A549 (cell line): Measurements from ENCODE around the gene LMO7. TPM values are rescaled to one million over a fixed set of nuclear protein-coding genes. Genes with fewer than 3 reads are reported as not detected.
A peak's percentile ranks its signal among the peaks of the same experiment; 100 is the strongest.

Experiments used
- ATAC-seq, 2 experiments: fragments of 200-7000 bp in 1 of 2; fragments of >200 bp in 1 of 2; cut with Nextera tagmentation in 1 of 2; cut with Tn5 transposase in 1 of 2; 3 replicates each; pipeline versions ENCODE4 v1.8.0 to v1.9.1; 2018 to 2020; ENCODE audit warnings: mild to moderate bottlenecking in 1 of 2, moderate library complexity in 1 of 2
- CTCF ChIA-PET: fragments of 300-600 bp; sonication (Branson Sonifier 250); formaldehyde crosslinking; extraction: SDS; loops from one replicate; lab custom pipeline; 2021; ENCODE audit warnings: antibody characterized with exemption, inconsistent platforms; lab: Yijun Ruan, JAX
- POLR2A ChIA-PET: fragments of 350-600 bp; formaldehyde crosslinking; extraction: SDS; loops from one replicate; lab custom pipeline; 2021; ENCODE audit warnings: antibody characterized with exemption, inconsistent platforms; lab: Yijun Ruan, JAX
- DNase-seq, 2 experiments: peaks; one replicate each; pipeline versions ENCODE4 v3.0.0 to v3.0.0-alpha.2; 2011 to 2016; ENCODE audit warnings: low read depth in 1 of 2, low spot score in 1 of 2
- FAIRE-seq: peaks from 2 replicates; lab custom pipeline; 2011; peaks lifted over from hg19 to GRCh38; lab: Jason Lieb, UNC
- H3K27ac ChIP-seq, 2 experiments: fragments of >200 bp; sonication (Bioruptor Twin); formaldehyde crosslinking; 3 replicates each; pipeline ENCODE4 v1.5.1; 2016 to 2017
- H3K4me1 ChIP-seq: fragments of >200 bp; sonication (Bioruptor Twin); formaldehyde crosslinking; 3 replicates; pipeline ENCODE4 v1.6.1; 2016
- H3K4me2 ChIP-seq: fragments of >200 bp; sonication (Bioruptor Twin); formaldehyde crosslinking; 3 replicates; pipeline ENCODE4 v1.6.1; 2016
- H3K4me3 ChIP-seq: fragments of >200 bp; sonication (Bioruptor Twin); formaldehyde crosslinking; 3 replicates; pipeline ENCODE4 v1.5.1; 2016
- H3K9me3 ChIP-seq: fragments of >200 bp; sonication (Bioruptor Twin); formaldehyde crosslinking; 3 replicates; pipeline ENCODE4 v1.6.1; 2016
- ATOH8 ChIP-seq: fragments of 250-450 bp; sonication (Bioruptor Pico); IDR thresholded peaks from 2 replicates; pipeline ENCODE4 v1.5.0; 2020; ENCODE audit warnings: low read depth, mild to moderate bottlenecking, moderate library complexity
- CBX2 ChIP-seq: fragments of 200-600 bp; sonication (generic); IDR thresholded peaks from 2 replicates; pipeline ENCODE4 v1.6.1; 2016; ENCODE audit warnings: low read depth, mild to moderate bottlenecking, borderline replicate concordance
- CBX8 ChIP-seq: fragments of 200-600 bp; sonication (generic); IDR thresholded peaks from 2 replicates; pipeline ENCODE4 v1.6.1; 2016
- CEBPB ChIP-seq, 2 experiments: fragments of >200 bp in 1 of 2; sonication (Bioruptor Twin) in 1 of 2; formaldehyde crosslinking in 1 of 2; IDR thresholded peaks; 2 replicates each; pipeline ENCODE4 v1.6.1; 2012 to 2016
- CHD4 ChIP-seq: fragments of 200-600 bp; sonication (generic); IDR thresholded peaks from 2 replicates; pipeline ENCODE4 v1.6.1; 2016; ENCODE audit warnings: antibody characterized with exemption, mild to moderate bottlenecking, borderline replicate concordance
- CTCF ChIP-seq: fragments of >200 bp; sonication (Bioruptor Twin); formaldehyde crosslinking; IDR thresholded peaks from 3 replicates; pipeline ENCODE4 v1.5.1; 2016
- EHF ChIP-seq: fragments of 250-450 bp; sonication (Bioruptor Pico); IDR thresholded peaks from 2 replicates; pipeline ENCODE4 v1.5.0; 2020; ENCODE audit warnings: mild to moderate bottlenecking
- EHMT2 ChIP-seq: fragments of 200-600 bp; sonication (generic); IDR thresholded peaks from 2 replicates; pipeline ENCODE4 v1.6.1; 2016; ENCODE audit warnings: antibody characterized with exemption, low read depth, mild to moderate bottlenecking, moderate library complexity
- EP300 ChIP-seq, 2 experiments: fragments of >200 bp; sonication (Bioruptor Twin); formaldehyde crosslinking; IDR thresholded peaks; 2 replicates in 1 of 2; 3 replicates in 1 of 2; pipeline ENCODE4 v1.6.1; 2016 to 2017
- ESRRA ChIP-seq: fragments of 150-350 bp; IDR thresholded peaks from 2 replicates; pipeline ENCODE4 v1.6.1; 2014; ENCODE audit warnings: mild to moderate bottlenecking, low read length, borderline replicate concordance
- FOSL2 ChIP-seq, 2 experiments: fragments of 450-650 bp in 1 of 2; fragments of >200 bp in 1 of 2; sonication (Bioruptor Twin) in 1 of 2; formaldehyde crosslinking; IDR thresholded peaks; 2 replicates each; pipeline versions ENCODE4 v1.5.0 to v1.6.1; 2016 to 2020; ENCODE audit warnings: mild to moderate bottlenecking in 1 of 2, moderate library complexity in 1 of 2
- GATA3 ChIP-seq: IDR thresholded peaks from 2 replicates; pipeline ENCODE4 v1.6.1; 2012; ENCODE audit warnings: borderline replicate concordance
- HEYL ChIP-seq: fragments of 250-450 bp; sonication (Bioruptor Pico); IDR thresholded peaks from 2 replicates; pipeline ENCODE4 v1.8.0; 2021; ENCODE audit warnings: mild to moderate bottlenecking, moderate library complexity
- HOXA7 ChIP-seq: fragments of 250-450 bp; sonication (Bioruptor Pico); IDR thresholded peaks from 2 replicates; pipeline ENCODE4 v1.5.0; 2020; ENCODE audit warnings: mild to moderate bottlenecking, moderate library complexity
- HOXB5 ChIP-seq: fragments of 250-450 bp; sonication (Bioruptor Pico); IDR thresholded peaks from 2 replicates; pipeline ENCODE4 v1.5.0; 2020; ENCODE audit warnings: mild to moderate bottlenecking, moderate library complexity
- KDM1A ChIP-seq: fragments of 200-600 bp; sonication (generic); IDR thresholded peaks from 2 replicates; pipeline ENCODE4 v1.6.1; 2016; ENCODE audit warnings: low read depth, mild to moderate bottlenecking
- KDM5A ChIP-seq: fragments of 200-600 bp; sonication (generic); IDR thresholded peaks from 2 replicates; pipeline ENCODE4 v1.6.1; 2016; ENCODE audit warnings: antibody characterized with exemption, mild to moderate bottlenecking
- MAX ChIP-seq: IDR thresholded peaks from 2 replicates; pipeline ENCODE4 v1.6.1; 2012
- MYC ChIP-seq: IDR thresholded peaks from 2 replicates; pipeline ENCODE4 v1.6.1; 2012; ENCODE audit warnings: mild to moderate bottlenecking, inconsistent platforms, low read length, improper control_type of control experiment, borderline replicate concordance
- NFE2L2 ChIP-seq: fragments of 150-350 bp; conservative IDR thresholded peaks from 2 replicates; pipeline ENCODE4 v1.6.1; 2014; ENCODE audit warnings: low read length
- NR3C1 ChIP-seq: fragments of >200 bp; sonication (Bioruptor Twin); formaldehyde crosslinking; IDR thresholded peaks from 3 replicates; pipeline ENCODE4 v1.6.1; 2017
- PHF8 ChIP-seq: fragments of 200-600 bp; sonication (generic); IDR thresholded peaks from 2 replicates; pipeline ENCODE4 v1.6.1; 2016; ENCODE audit warnings: low read depth, mild to moderate bottlenecking, antibody characterized with exemption, moderate library complexity, borderline replicate concordance
- POLR2A ChIP-seq: IDR thresholded peaks from 2 replicates; pipeline ENCODE4 v1.6.1; 2012; ENCODE audit warnings: mild to moderate bottlenecking, low read length
- RNF2 ChIP-seq: fragments of 200-600 bp; sonication (generic); IDR thresholded peaks from 2 replicates; pipeline ENCODE4 v1.6.1; 2016; ENCODE audit warnings: low read depth, mild to moderate bottlenecking, antibody characterized with exemption, moderate library complexity, borderline replicate concordance
- TP53 ChIP-seq: fragments of 250-450 bp; sonication (Bioruptor Pico); IDR thresholded peaks from 2 replicates; pipeline ENCODE4 v1.5.0; 2021; ENCODE audit warnings: mild to moderate bottlenecking, moderate library complexity
- ZNF302 ChIP-seq: fragments of 250-450 bp; sonication (Bioruptor Pico); IDR thresholded peaks from 2 replicates; pipeline ENCODE4 v1.9.0; 2021; ENCODE audit warnings: inconsistent platforms, mild to moderate bottlenecking, moderate library complexity
- ZSCAN20 ChIP-seq: fragments of 250-450 bp; sonication (Bioruptor Pico); IDR thresholded peaks from 2 replicates; pipeline ENCODE4 v1.8.0; 2022; ENCODE audit warnings: mild to moderate bottlenecking, moderate library complexity
- WGBS: methylation state at CpG from one replicate; pipeline ENCODE4 v1.1.6; 2017; ENCODE audit errors: missing lambda C conversion rate; 5-methylcytosine and 5-hydroxymethylcytosine counted together
- polyA plus RNA-seq, 4 experiments: library from polyadenylated mRNA; depleted of rRNA in 3 of 4; stranded (reverse); fragments of >200 nt; fragmentation: RNase III in 1 of 4; extraction: RNeasy Plus Mini Kit Qiagen cat#74134 plus additional on column Dnase treatment in 1 of 4; gene quantifications; 2 replicates in 3 of 4; 3 replicates in 1 of 4; pipeline ENCODE4 v1.2.3, GENCODE V29; 2011 to 2017

The LMO7 gene
- polyA plus RNA-seq, 2 of the 4 experiments (the other 2 are of a cell fraction) = 23.4 to 33.2 TPM

GRCh38 chr13:75897386-75897785, 261.3 kb downstream of the LMO7 start:
- CTCF ChIA-PET = interaction anchor here (1.3 kb wide), 1 partner anchor 1006 kb away, joined by 3 read pairs; no protein-coding TSS in a partner anchor
- no peak for FAIRE-seq

GRCh38 chr13:75901501-75901900, 265.4 kb downstream of the LMO7 start:
- POLR2A ChIA-PET = no interaction called here
- no peak overlapping the region for H3K27ac ChIP-seq
- WGBS = 89% methylated on average over 2 of the region's 2 CpGs
- no peak for ATAC-seq
- TF ChIP-seq FOSL2 (IDR thresholded peaks at IDR 0.05) (no peak), FOSL2 (CRISPR knock-in tag; IDR thresholded peaks at IDR 0.05) (no peak), EP300 (IDR thresholded peaks at IDR 0.05) (no peak), HOXA7 (CRISPR knock-in tag) (no peak)
- TF ChIP-seq, all 56 proteins: peak for 0
- H3K9me3 ChIP-seq = 0 out of 3 replicates have a peak, but pooled peaks cover 3% of the 10 kb centered on the region
- CTCF ChIA-PET = interaction anchor here (1.2 kb wide), 1 partner anchor 26 kb away, joined by 4 read pairs; no protein-coding TSS in a partner anchor
- FAIRE-seq (no peak), DNase-seq (no peak)
- H3K4me2 ChIP-seq = no peak overlapping the region
- peaks cover 6% of the 10 kb centered on the region; the same call in 2 of the 3 replicates for H3K4me1 ChIP-seq
- no peak overlapping the region for H3K4me3 ChIP-seq

More at GRCh38 chr13:75897386-75897785, 261.3 kb downstream of the LMO7 start:
- no peak for DNase-seq
- Histone ChIP-seq H3K4me2 (no peak overlapping the region), H3K4me3 (no peak overlapping the region), H3K27ac (no peak overlapping the region), H3K4me1 (peaks cover 12% of the 10 kb centered on the region), H3K9me3 (0 out of 3 replicates have a peak, but pooled peaks cover 3% of the 10 kb centered on the region)
- POLR2A ChIA-PET = no interaction called here
- 66% methylated on average over 3 of the region's 3 CpGs for WGBS
- ATAC-seq = no peak
- TF ChIP-seq GATA3 = no peak
- no peak for TF ChIP-seq MAX
- no peak for TF ChIP-seq ATOH8 (CRISPR knock-in tag)
- no peak for TF ChIP-seq EHMT2
- TF ChIP-seq CHD4 = no peak
- TF ChIP-seq NR3C1 = no peak
- TF ChIP-seq RNF2 = no peak
- no peak for TF ChIP-seq POLR2A
- no peak for TF ChIP-seq ZNF302 (CRISPR knock-in tag)
- no peak for TF ChIP-seq HEYL (CRISPR knock-in tag)
- no peak for TF ChIP-seq CEBPB (IDR thresholded peaks at IDR 0.05)
- no peak for TF ChIP-seq EHF (CRISPR knock-in tag)
- TF ChIP-seq HOXB5 = no peak

GRCh38 chr13:75902166-75903104, 266.3 kb downstream of the LMO7 start:
- no peak for FAIRE-seq

More at GRCh38 chr13:75902166-75903104, 266.3 kb downstream of the LMO7 start:
- Histone ChIP-seq H3K4me1 (0 out of 3 replicates have a peak, but pooled peaks cover 2% of the 10 kb centered on the region), H3K4me3 (no peak overlapping the region), H3K4me2 (no peak overlapping the region), H3K9me3 (0 out of 3 replicates have a peak, but pooled peaks cover 3% of the 10 kb centered on the region), H3K27ac (no peak overlapping the region)
- TF ChIP-seq PHF8 (no peak), EHF (CRISPR knock-in tag) (no peak), CBX8 (no peak), MYC (no peak), CBX2 (no peak), ZSCAN20 (CRISPR knock-in tag) (no peak), CTCF (no peak), NFE2L2 (no peak), HOXA7 (CRISPR knock-in tag) (no peak), HOXB5 (no peak), ESRRA (no peak), CEBPB (IDR thresholded peaks at IDR 0.05) (no peak), KDM1A (no peak), POLR2A (no peak), TP53 (CRISPR knock-in tag) (no peak), KDM5A (no peak)
- no peak for ATAC-seq
- DNase-seq = peak in 1 of 2 experiments; percentile 0
- WGBS = 44% methylated on average over 8 of the region's 8 CpGs
- POLR2A ChIA-PET = no interaction called here
- CTCF ChIA-PET = interaction anchor here (0.6 to 1.2 kb wide), 2 partner anchors 27 to 476 kb away, joined by 3 to 4 read pairs; no protein-coding TSS in a partner anchor
